ENCODE results near the gene FMNL2. TPM values are rescaled to one million over a fixed set of nuclear protein-coding genes. Genes with fewer than 3 reads are reported as not detected.

FMNL2 gene
- total RNA-seq, 1 experiment from 2014 or later, result 43.1 TPM

- CTCF ChIA-PET, result no interaction called here
- no peak overlapping the region for H3K27ac ChIP-seq (ENCODE audit: low read depth, low read length, poor library complexity, severe bottlenecking)
- TF ChIP-seq, protein P1, sequence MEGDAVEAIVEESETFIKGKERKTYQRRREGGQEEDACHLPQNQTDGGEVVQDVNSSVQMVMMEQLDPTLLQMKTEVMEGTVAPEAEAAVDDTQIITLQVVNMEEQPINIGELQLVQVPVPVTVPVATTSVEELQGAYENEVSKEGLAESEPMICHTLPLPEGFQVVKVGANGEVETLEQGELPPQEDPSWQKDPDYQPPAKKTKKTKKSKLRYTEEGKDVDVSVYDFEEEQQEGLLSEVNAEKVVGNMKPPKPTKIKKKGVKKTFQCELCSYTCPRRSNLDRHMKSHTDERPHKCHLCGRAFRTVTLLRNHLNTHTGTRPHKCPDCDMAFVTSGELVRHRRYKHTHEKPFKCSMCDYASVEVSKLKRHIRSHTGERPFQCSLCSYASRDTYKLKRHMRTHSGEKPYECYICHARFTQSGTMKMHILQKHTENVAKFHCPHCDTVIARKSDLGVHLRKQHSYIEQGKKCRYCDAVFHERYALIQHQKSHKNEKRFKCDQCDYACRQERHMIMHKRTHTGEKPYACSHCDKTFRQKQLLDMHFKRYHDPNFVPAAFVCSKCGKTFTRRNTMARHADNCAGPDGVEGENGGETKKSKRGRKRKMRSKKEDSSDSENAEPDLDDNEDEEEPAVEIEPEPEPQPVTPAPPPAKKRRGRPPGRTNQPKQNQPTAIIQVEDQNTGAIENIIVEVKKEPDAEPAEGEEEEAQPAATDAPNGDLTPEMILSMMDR (conservative IDR thresholded peaks at IDR 0.05; ENCODE audit: low read depth, low read length), result no peak
- TF ChIP-seq EZH2 (IDR thresholded peaks at IDR 0.05; ENCODE audit: borderline replicate concordance, low read depth, low read length, poor library complexity, severe bottlenecking), result no peak
Observed at GRCh38 chr2:152464851-152465470, 130.0 kb downstream of the FMNL2 start.

GRCh38 chr2:152465541-152465940 is 130.6 kb downstream of the FMNL2 start:
- Histone ChIP-seq H3K4me1 (ENCODE audit: insufficient read depth, low read length, poor library complexity, severe bottlenecking) (peaks cover 60% of the 10 kb centered on the region), H3K4me3 (ENCODE audit: low read depth, low read length, poor library complexity, severe bottlenecking) (no peak overlapping the region), H3K36me3 (ENCODE audit: insufficient read depth, low read length, poor library complexity, severe bottlenecking) (no peaks in the 10 kb centered on the region), H3K27ac (ENCODE audit: low read depth, low read length, poor library complexity, severe bottlenecking) (no peak overlapping the region), H3K27me3 (replicated peaks; ENCODE audit: insufficient read depth, low read depth, low read length, poor library complexity) (no peaks in the 10 kb centered on the region), H3K9me3 (ENCODE audit: low read depth, low read length, poor library complexity, severe bottlenecking) (no peaks in the 10 kb centered on the region)
- POLR2A ChIA-PET (ENCODE audit: low non-redundant PET), result no interaction called here
- intact Hi-C loops (cut with micrococcal nuclease; ENCODE audit: unreplicated experiment), result no loop called here
- DNase-seq (ENCODE audit: low spot score), result no peak
- CTCF ChIA-PET, result no interaction called here
- no TSS peak for BruUV-seq (replicated peaks)
- TF ChIP-seq, protein P1 (conservative IDR thresholded peaks at IDR 0.05; ENCODE audit: low read depth, low read length), result no peak
- TF ChIP-seq EZH2 (IDR thresholded peaks at IDR 0.05; ENCODE audit: borderline replicate concordance, low read depth, low read length, poor library complexity, severe bottlenecking), result no peak

More at GRCh38 chr2:152464851-152465470, 130.0 kb downstream of the FMNL2 start:
- peaks cover 54% of the 10 kb centered on the region for H3K4me1 ChIP-seq (ENCODE audit: insufficient read depth, low read length, poor library complexity, severe bottlenecking)
- BruUV-seq (replicated peaks), result no TSS peak
- H3K4me3 ChIP-seq (ENCODE audit: low read depth, low read length, poor library complexity, severe bottlenecking), result no peak overlapping the region
- no peaks in the 10 kb centered on the region for H3K9me3 ChIP-seq (ENCODE audit: low read depth, low read length, poor library complexity, severe bottlenecking)
- no peak for DNase-seq (ENCODE audit: low spot score)
- POLR2A ChIA-PET (ENCODE audit: low non-redundant PET), result no interaction called here
- no peaks in the 10 kb centered on the region for H3K27me3 ChIP-seq (replicated peaks; ENCODE audit: insufficient read depth, low read depth, low read length, poor library complexity)
- no peaks in the 10 kb centered on the region for H3K36me3 ChIP-seq (ENCODE audit: insufficient read depth, low read length, poor library complexity, severe bottlenecking)
- intact Hi-C loops (cut with micrococcal nuclease; ENCODE audit: unreplicated experiment), result no loop called here

GRCh38 chr2:152466041-152466440 is 131.1 kb downstream of the FMNL2 start:
- H3K4me1 ChIP-seq (ENCODE audit: insufficient read depth, low read length, poor library complexity, severe bottlenecking), result peaks cover 62% of the 10 kb centered on the region
- TF ChIP-seq, protein P1 (conservative IDR thresholded peaks at IDR 0.05; ENCODE audit: low read depth, low read length), result no peak
- TF ChIP-seq EZH2 (IDR thresholded peaks at IDR 0.05; ENCODE audit: borderline replicate concordance, low read depth, low read length, poor library complexity, severe bottlenecking), result no peak
- POLR2A ChIA-PET (ENCODE audit: low non-redundant PET), result no interaction called here
- H3K27ac ChIP-seq (ENCODE audit: low read depth, low read length, poor library complexity, severe bottlenecking), result no peak overlapping the region
- CTCF ChIA-PET, result no interaction called here
- no peak for DNase-seq (ENCODE audit: low spot score)
- no peaks in the 10 kb centered on the region for H3K36me3 ChIP-seq (ENCODE audit: insufficient read depth, low read length, poor library complexity, severe bottlenecking)
- intact Hi-C loops (cut with micrococcal nuclease; ENCODE audit: unreplicated experiment), result no loop called here
- no peaks in the 10 kb centered on the region for H3K27me3 ChIP-seq (replicated peaks; ENCODE audit: insufficient read depth, low read depth, low read length, poor library complexity)
- H3K9me3 ChIP-seq (ENCODE audit: low read depth, low read length, poor library complexity, severe bottlenecking), result no peaks in the 10 kb centered on the region
- no TSS peak for BruUV-seq (replicated peaks)
- H3K4me3 ChIP-seq (ENCODE audit: low read depth, low read length, poor library complexity, severe bottlenecking), result no peak overlapping the region

All from A673 (cell line).